ENCODE results near the gene MKRN1.

DNA sequence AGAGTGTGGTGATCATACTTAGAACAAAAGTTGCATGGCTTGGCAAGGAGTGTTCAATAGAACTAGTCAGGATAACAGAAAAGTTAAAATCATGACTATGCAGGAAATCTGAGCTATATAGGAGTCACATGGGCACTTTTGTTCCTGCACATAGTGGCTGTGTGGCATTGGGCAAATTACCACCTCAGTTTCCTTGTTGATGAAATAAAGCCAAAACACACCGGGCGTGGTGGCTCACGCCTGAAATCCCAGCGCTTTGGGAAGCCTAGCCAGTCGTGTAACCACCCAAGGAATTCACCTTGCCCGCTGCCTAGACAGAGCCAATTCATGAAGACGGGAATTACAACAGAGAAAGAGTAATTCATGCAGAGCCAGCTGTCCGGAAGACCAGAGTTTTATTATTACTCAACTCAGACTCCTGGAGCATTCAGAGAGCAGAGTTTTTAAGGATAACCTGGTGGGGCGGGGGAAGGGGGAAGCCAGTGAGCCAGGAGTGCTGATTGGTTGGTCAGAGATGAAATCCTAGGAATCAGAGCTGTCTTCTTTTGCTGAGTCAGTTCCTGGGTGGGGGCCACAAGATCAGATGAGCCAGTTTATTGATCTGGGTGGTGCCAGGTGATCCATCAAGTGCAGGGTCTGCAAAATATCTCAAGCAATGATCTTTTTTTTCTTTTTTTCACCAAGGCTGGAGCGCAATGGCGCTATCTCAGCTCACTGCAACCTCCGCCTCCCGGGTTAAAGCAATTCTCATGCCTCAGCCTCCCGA is 6.4 kb upstream of the MKRN1 start:
- TF ChIP-seq CTCF (IDR thresholded peaks at IDR 0.05) (no peak), POLR2A (IDR thresholded peaks at IDR 0.05; ENCODE audit: low read depth) (no peak), EP300 (IDR thresholded peaks at IDR 0.05) (no peak), POLR2AphosphoS5 (IDR thresholded peaks at IDR 0.05) (no peak)

Measured in esophagus muscularis mucosa (tissue), 4 donors.